HEK293 (cell line): ENCODE results near the gene DNAAF8.
A peak's percentile ranks its signal among the peaks of the same experiment; 100 is the strongest.

Experiments used
- CTCF ChIA-PET: fragments of 350-600 bp; formaldehyde crosslinking; extraction: SDS; loops from one replicate; lab custom pipeline; 2021; ENCODE audit warnings: antibody characterized with exemption; lab: Yijun Ruan, JAX
- POLR2A ChIA-PET: fragments of 300-600 bp; formaldehyde crosslinking; extraction: SDS; loops from one replicate; lab custom pipeline; 2020; ENCODE audit warnings: antibody characterized with exemption, inconsistent platforms; lab: Yijun Ruan, JAX
- H3K27ac ChIP-seq: fragments of 200-500 bp; sonication (Bioruptor generic); 2 replicates; pipeline ENCODE4 v1.5.1; 2014; ENCODE audit warnings: low read depth, low read length, control low read depth, inconsistent platforms; ENCODE audit errors: extremely low read depth
- H3K36me3 ChIP-seq, 2 experiments: fragments of 200-500 bp in 1 of 2; sonication (Bioruptor generic) in 1 of 2; 1 replicate in 1 of 2; 2 replicates in 1 of 2; pipeline ENCODE4 v1.5.1; 2014 to 2017; ENCODE audit warnings: inconsistent platforms in 2 of 2, low read length in 2 of 2; ENCODE audit not compliant: control insufficient read depth in 2 of 2, insufficient read depth in 1 of 2
- H3K4me1 ChIP-seq: fragments of 200-500 bp; sonication (Bioruptor generic); 2 replicates; pipeline ENCODE4 v1.5.1; 2014; ENCODE audit warnings: mild to moderate bottlenecking, low read length, inconsistent platforms; ENCODE audit not compliant: control insufficient read depth, insufficient read depth
- H3K4me3 ChIP-seq: 2 replicates; pipeline ENCODE4 v1.5.1; 2011; ENCODE audit warnings: low read depth, mild to moderate bottlenecking, control low read depth, low read length, moderate library complexity
- H3K9me3 ChIP-seq: fragments of 200-500 bp; sonication (Bioruptor generic); 2 replicates; pipeline ENCODE4 v1.5.1; 2014; ENCODE audit warnings: low read depth, low read length, inconsistent platforms; ENCODE audit not compliant: control insufficient read depth, insufficient read depth
- BCL11A ChIP-seq: fragments of 450-650 bp; formaldehyde crosslinking; IDR thresholded peaks from 2 replicates; pipeline ENCODE4 v1.5.1; 2016; ENCODE audit warnings: low read depth, missing biosample characterization, missing genetic modification characterization
- EGR2 ChIP-seq: fragments of 450-650 bp; formaldehyde crosslinking; IDR thresholded peaks from 2 replicates; pipeline ENCODE4 v1.5.1; 2016; ENCODE audit warnings: low read depth, missing biosample characterization, missing genetic modification characterization
- GLIS2 ChIP-seq: fragments of 450-650 bp; formaldehyde crosslinking; IDR thresholded peaks from 2 replicates; pipeline ENCODE4 v1.5.1; 2016; ENCODE audit warnings: missing biosample characterization, missing genetic modification characterization
- KLF7 ChIP-seq: fragments of 450-650 bp; formaldehyde crosslinking; IDR thresholded peaks from 2 replicates; pipeline ENCODE4 v1.5.1; 2016; ENCODE audit warnings: missing biosample characterization, missing genetic modification characterization, borderline replicate concordance
- SCRT1 ChIP-seq: fragments of 450-650 bp; formaldehyde crosslinking; IDR thresholded peaks from 2 replicates; pipeline ENCODE4 v1.5.1; 2016; ENCODE audit warnings: missing biosample characterization, missing genetic modification characterization, borderline replicate concordance
- ZBTB48 ChIP-seq: fragments of 450-650 bp; formaldehyde crosslinking; IDR thresholded peaks from 2 replicates; pipeline ENCODE4 v1.5.1; 2016; ENCODE audit warnings: missing biosample characterization, missing genetic modification characterization
- ZFP3 ChIP-seq: fragments of 450-650 bp; formaldehyde crosslinking; IDR thresholded peaks from 2 replicates; pipeline ENCODE4 v1.5.1; 2016; ENCODE audit warnings: low read depth, missing biosample characterization, missing genetic modification characterization
- ZFP37 ChIP-seq: fragments of 450-650 bp; formaldehyde crosslinking; IDR thresholded peaks from 2 replicates; pipeline ENCODE4 v1.5.1; 2016; ENCODE audit warnings: missing biosample characterization, missing genetic modification characterization
- ZIC2 ChIP-seq: fragments of 450-650 bp; formaldehyde crosslinking; IDR thresholded peaks from 2 replicates; pipeline ENCODE4 v1.5.1; 2016; ENCODE audit warnings: missing biosample characterization, missing genetic modification characterization
- ZNF174 ChIP-seq: fragments of 450-650 bp; formaldehyde crosslinking; IDR thresholded peaks from 2 replicates; pipeline ENCODE4 v1.5.0; 2017; ENCODE audit warnings: missing biosample characterization, mild to moderate bottlenecking, missing genetic modification characterization
- ZNF175 ChIP-seq: fragments of 450-650 bp; formaldehyde crosslinking; IDR thresholded peaks from 2 replicates; pipeline ENCODE4 v1.5.1; 2016; ENCODE audit warnings: missing biosample characterization, missing genetic modification characterization
- ZNF214 ChIP-seq: fragments of 450-650 bp; formaldehyde crosslinking; IDR thresholded peaks from 2 replicates; pipeline ENCODE4 v1.5.1; 2017; ENCODE audit warnings: missing biosample characterization, mild to moderate bottlenecking, missing genetic modification characterization, borderline replicate concordance
- ZNF335 ChIP-seq: fragments of 450-650 bp; formaldehyde crosslinking; conservative IDR thresholded peaks from 2 replicates; pipeline ENCODE4 v1.5.1; 2016; ENCODE audit warnings: missing biosample characterization, missing genetic modification characterization
- ZNF521 ChIP-seq: fragments of 450-650 bp; formaldehyde crosslinking; IDR thresholded peaks from 2 replicates; pipeline ENCODE4 v1.5.1; 2017; ENCODE audit warnings: missing biosample characterization, mild to moderate bottlenecking, missing genetic modification characterization
- ZNF555 ChIP-seq: fragments of 450-650 bp; formaldehyde crosslinking; conservative IDR thresholded peaks from 2 replicates; pipeline ENCODE4 v1.5.1; 2017; ENCODE audit warnings: missing biosample characterization, mild to moderate bottlenecking, missing genetic modification characterization, inconsistent platforms
- ZNF561 ChIP-seq: fragments of 450-650 bp; IDR thresholded peaks from 2 replicates; pipeline ENCODE4 v1.5.1; 2018; ENCODE audit warnings: missing biosample characterization, missing genetic modification characterization, borderline replicate concordance
- ZNF629 ChIP-seq: fragments of 450-650 bp; formaldehyde crosslinking; IDR thresholded peaks from 2 replicates; pipeline ENCODE4 v1.5.1; 2017; ENCODE audit warnings: missing biosample characterization, missing genetic modification characterization
- TF ChIP-seq, protein P1 (sequence below): fragments of 450-650 bp; formaldehyde crosslinking; IDR thresholded peaks from 2 replicates; pipeline ENCODE4 v1.5.1; 2016; ENCODE audit warnings: missing biosample characterization, missing genetic modification characterization
- TF ChIP-seq, protein P2 (sequence below): fragments of 450-650 bp; formaldehyde crosslinking; IDR thresholded peaks from 2 replicates; pipeline ENCODE4 v1.5.1; 2016; ENCODE audit warnings: missing biosample characterization, missing genetic modification characterization
- TF ChIP-seq, protein P3 (sequence below): fragments of 450-650 bp; formaldehyde crosslinking; IDR thresholded peaks from 2 replicates; pipeline ENCODE4 v1.5.1; 2016; ENCODE audit warnings: missing biosample characterization, missing genetic modification characterization
- TF ChIP-seq, protein P4 (sequence below): fragments of 450-650 bp; formaldehyde crosslinking; IDR thresholded peaks from 2 replicates; pipeline ENCODE4 v1.5.1; 2016; ENCODE audit warnings: missing biosample characterization, missing genetic modification characterization

DNAAF8 gene

DNA sequence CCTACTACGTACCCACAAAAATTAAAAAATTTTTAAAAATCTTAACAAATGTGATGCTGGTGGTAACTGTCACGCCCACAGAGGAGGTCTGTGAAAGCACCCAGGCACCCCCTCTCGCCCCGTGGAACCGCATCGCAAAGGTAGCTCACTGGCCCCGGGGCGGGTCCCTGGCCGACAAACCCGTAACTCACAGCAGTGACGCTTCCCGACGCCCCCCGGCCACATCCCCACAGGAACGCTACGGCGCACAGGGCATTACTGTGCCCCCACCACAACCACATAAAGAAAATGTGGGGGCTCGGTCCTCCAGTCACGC, 632 bp upstream of the DNAAF8 start:
- no peaks in the 10 kb centered on the region for H3K9me3 ChIP-seq
- peak overlapping the region; percentile 91 for H3K27ac ChIP-seq
- peaks cover 3 to 28% of the 10 kb centered on the region in 2 experiments; a peak in 2 of 3 replicates for H3K36me3 ChIP-seq
- POLR2A ChIA-PET: interaction anchor here (1.0 to 3.0 kb wide), 16 partner anchors 12 to 257 kb away, joined by 3 to 43 read pairs (median 4); partner anchors contain the start of genes GLYR1, NUDT16L1, ROGDI and SEC14L5
- CTCF ChIA-PET: no interaction called here
- H3K4me3 ChIP-seq: peak overlapping the region; percentile 94
- TF ChIP-seq SCRT1 (tag by site-specific recombination) (no peak), BCL11A (tag by site-specific recombination) (no peak), ZNF214 (tag by site-specific recombination) (no peak), ZNF335 (peak; percentile 23), ZIC2 (tag by site-specific recombination) (0 out of 2 replicates have a peak, but pooled peaks have one; percentile 4), EGR2 (tag by site-specific recombination) (0 out of 2 replicates have a peak, but pooled peaks have one; percentile 15), ZFP37 (tag by site-specific recombination) (0 out of 2 replicates have a peak, but pooled peaks have one; percentile 40), ZNF561 (tag by site-specific recombination) (no peak), ZNF175 (no peak), ZNF521 (no peak), ZNF174 (tag by site-specific recombination) (no peak), KLF7 (tag by site-specific recombination) (0 out of 2 replicates have a peak, but pooled peaks have one; percentile 9), ZNF555 (tag by site-specific recombination) (no peak), ZBTB48 (tag by site-specific recombination) (peak; percentile 60; the same call in 1 of the 2 replicates), GLIS2 (tag by site-specific recombination) (peak; percentile 47), ZFP3 (tag by site-specific recombination) (no peak), ZNF629 (tag by site-specific recombination) (0 out of 2 replicates have a peak, but pooled peaks have one; percentile 6)
- TF ChIP-seq, protein P1, sequence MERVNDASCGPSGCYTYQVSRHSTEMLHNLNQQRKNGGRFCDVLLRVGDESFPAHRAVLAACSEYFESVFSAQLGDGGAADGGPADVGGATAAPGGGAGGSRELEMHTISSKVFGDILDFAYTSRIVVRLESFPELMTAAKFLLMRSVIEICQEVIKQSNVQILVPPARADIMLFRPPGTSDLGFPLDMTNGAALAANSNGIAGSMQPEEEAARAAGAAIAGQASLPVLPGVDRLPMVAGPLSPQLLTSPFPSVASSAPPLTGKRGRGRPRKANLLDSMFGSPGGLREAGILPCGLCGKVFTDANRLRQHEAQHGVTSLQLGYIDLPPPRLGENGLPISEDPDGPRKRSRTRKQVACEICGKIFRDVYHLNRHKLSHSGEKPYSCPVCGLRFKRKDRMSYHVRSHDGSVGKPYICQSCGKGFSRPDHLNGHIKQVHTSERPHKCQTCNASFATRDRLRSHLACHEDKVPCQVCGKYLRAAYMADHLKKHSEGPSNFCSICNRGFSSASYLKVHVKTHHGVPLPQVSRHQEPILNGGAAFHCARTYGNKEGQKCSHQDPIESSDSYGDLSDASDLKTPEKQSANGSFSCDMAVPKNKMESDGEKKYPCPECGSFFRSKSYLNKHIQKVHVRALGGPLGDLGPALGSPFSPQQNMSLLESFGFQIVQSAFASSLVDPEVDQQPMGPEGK: 0 out of 2 replicates have a peak, but pooled peaks have one; percentile 13
- TF ChIP-seq, protein P2, sequence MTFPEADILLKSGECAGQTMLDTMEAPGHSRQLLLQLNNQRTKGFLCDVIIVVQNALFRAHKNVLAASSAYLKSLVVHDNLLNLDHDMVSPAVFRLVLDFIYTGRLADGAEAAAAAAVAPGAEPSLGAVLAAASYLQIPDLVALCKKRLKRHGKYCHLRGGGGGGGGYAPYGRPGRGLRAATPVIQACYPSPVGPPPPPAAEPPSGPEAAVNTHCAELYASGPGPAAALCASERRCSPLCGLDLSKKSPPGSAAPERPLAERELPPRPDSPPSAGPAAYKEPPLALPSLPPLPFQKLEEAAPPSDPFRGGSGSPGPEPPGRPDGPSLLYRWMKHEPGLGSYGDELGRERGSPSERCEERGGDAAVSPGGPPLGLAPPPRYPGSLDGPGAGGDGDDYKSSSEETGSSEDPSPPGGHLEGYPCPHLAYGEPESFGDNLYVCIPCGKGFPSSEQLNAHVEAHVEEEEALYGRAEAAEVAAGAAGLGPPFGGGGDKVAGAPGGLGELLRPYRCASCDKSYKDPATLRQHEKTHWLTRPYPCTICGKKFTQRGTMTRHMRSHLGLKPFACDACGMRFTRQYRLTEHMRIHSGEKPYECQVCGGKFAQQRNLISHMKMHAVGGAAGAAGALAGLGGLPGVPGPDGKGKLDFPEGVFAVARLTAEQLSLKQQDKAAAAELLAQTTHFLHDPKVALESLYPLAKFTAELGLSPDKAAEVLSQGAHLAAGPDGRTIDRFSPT (tag by site-specific recombination): peak; percentile 24; the same call in 1 of the 2 replicates
- TF ChIP-seq, protein P3, sequence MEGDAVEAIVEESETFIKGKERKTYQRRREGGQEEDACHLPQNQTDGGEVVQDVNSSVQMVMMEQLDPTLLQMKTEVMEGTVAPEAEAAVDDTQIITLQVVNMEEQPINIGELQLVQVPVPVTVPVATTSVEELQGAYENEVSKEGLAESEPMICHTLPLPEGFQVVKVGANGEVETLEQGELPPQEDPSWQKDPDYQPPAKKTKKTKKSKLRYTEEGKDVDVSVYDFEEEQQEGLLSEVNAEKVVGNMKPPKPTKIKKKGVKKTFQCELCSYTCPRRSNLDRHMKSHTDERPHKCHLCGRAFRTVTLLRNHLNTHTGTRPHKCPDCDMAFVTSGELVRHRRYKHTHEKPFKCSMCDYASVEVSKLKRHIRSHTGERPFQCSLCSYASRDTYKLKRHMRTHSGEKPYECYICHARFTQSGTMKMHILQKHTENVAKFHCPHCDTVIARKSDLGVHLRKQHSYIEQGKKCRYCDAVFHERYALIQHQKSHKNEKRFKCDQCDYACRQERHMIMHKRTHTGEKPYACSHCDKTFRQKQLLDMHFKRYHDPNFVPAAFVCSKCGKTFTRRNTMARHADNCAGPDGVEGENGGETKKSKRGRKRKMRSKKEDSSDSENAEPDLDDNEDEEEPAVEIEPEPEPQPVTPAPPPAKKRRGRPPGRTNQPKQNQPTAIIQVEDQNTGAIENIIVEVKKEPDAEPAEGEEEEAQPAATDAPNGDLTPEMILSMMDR (tag by site-specific recombination): 0 out of 2 replicates have a peak, but pooled peaks have one; percentile 9
- TF ChIP-seq, protein P4, sequence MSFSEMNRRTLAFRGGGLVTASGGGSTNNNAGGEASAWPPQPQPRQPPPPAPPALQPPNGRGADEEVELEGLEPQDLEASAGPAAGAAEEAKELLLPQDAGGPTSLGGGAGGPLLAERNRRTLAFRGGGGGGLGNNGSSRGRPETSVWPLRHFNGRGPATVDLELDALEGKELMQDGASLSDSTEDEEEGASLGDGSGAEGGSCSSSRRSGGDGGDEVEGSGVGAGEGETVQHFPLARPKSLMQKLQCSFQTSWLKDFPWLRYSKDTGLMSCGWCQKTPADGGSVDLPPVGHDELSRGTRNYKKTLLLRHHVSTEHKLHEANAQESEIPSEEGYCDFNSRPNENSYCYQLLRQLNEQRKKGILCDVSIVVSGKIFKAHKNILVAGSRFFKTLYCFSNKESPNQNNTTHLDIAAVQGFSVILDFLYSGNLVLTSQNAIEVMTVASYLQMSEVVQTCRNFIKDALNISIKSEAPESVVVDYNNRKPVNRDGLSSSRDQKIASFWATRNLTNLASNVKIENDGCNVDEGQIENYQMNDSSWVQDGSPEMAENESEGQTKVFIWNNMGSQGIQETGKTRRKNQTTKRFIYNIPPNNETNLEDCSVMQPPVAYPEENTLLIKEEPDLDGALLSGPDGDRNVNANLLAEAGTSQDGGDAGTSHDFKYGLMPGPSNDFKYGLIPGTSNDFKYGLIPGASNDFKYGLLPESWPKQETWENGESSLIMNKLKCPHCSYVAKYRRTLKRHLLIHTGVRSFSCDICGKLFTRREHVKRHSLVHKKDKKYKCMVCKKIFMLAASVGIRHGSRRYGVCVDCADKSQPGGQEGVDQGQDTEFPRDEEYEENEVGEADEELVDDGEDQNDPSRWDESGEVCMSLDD: peak; percentile 44; the same call in 1 of the 2 replicates
- TF ChIP-seq, all 188 proteins: peak for 12
- H3K4me1 ChIP-seq: no peaks in the 10 kb centered on the region
